Activated CD4-positive, alpha-beta T cell treated with anti-CD3 and anti-CD28 coated beads, Interleukin-2, amount 50 U/mL, for 16 hours (primary cell): Measurements from ENCODE around the gene ZNF496.
"Not testable (repeated sequence)": the region's sequence is repeated elsewhere in the genome, so short reads cannot be mapped to it uniquely, and the experiment has no call there.

Experiments
- DNase-seq: peaks from one replicate; pipeline ENCODE4 v3.0.0-alpha.2; 2020

ZNF496 gene

GRCh38 chr1:247358920-247359319 is 27.3 kb upstream of the ZNF496 start:
- no peak for DNase-seq

- DNase-seq = no peak
Measured at GRCh38 chr1:247357781-247358211, 26.1 kb upstream of the ZNF496 start.

- DNase-seq = no peak
Measured at GRCh38 chr1:247357052-247357780, 25.5 kb upstream of the ZNF496 start.

- not testable (repeated sequence) for DNase-seq
Measured at GRCh38 chr1:247355160-247355559, 23.5 kb upstream of the ZNF496 start.

- no peak for DNase-seq
Measured at GRCh38 chr1:247352175-247352574, 20.5 kb upstream of the ZNF496 start.

GRCh38 chr1:247350587-247350986 is 18.9 kb upstream of the ZNF496 start:
- no peak for DNase-seq

GRCh38 chr1:247347477-247348222 is 16.0 kb upstream of the ZNF496 start:
- DNase-seq = no peak

GRCh38 chr1:247345881-247346280 is 14.2 kb upstream of the ZNF496 start:
- no peak for DNase-seq

- DNase-seq = no peak
Measured at GRCh38 chr1:247343801-247344200, 12.1 kb upstream of the ZNF496 start.

- no peak for DNase-seq
Measured at GRCh38 chr1:247338723-247339275, 7.1 kb upstream of the ZNF496 start.

- no peak for DNase-seq
Measured at GRCh38 chr1:247337961-247338360, 6.3 kb upstream of the ZNF496 start.

GRCh38 chr1:247337250-247337746 is 5.6 kb upstream of the ZNF496 start:
- DNase-seq = no peak

- DNase-seq = no peak
Measured at GRCh38 chr1:247336390-247336789, 4.7 kb upstream of the ZNF496 start.

GRCh38 chr1:247335882-247336281 is 4.2 kb upstream of the ZNF496 start:
- DNase-seq = no peak

- DNase-seq = no peak
Measured at GRCh38 chr1:247334378-247335133, 2.9 kb upstream of the ZNF496 start.

GRCh38 chr1:247332623-247333361 is 1.1 kb upstream of the ZNF496 start:
- DNase-seq = no peak

- DNase-seq = peak; percentile 45
Measured at GRCh38 chr1:247332215-247332622, 552 bp upstream of the ZNF496 start.

GRCh38 chr1:247331172-247331524 is 519 bp downstream of the ZNF496 start:
- DNase-seq = peak; percentile 76

GRCh38 chr1:247330548-247331171 is 1.0 kb downstream of the ZNF496 start:
- no peak for DNase-seq

- no peak for DNase-seq
Measured at GRCh38 chr1:247329097-247329617, 2.5 kb downstream of the ZNF496 start.

GRCh38 chr1:247328311-247328710 is 3.4 kb downstream of the ZNF496 start:
- no peak for DNase-seq
